ENCODE results near the gene PIAS3.

The PIAS3 gene

GRCh38 chr1:145858901-145859490 is at the start of gene PIAS3:
Gene PIAS3, minus strand, starts transcription at chr1:145859081. Its CDS starts 91 bp downstream, at chr1:145858990.
- peak; percentile 97 for DNase-seq (ENCODE audit: low read depth)

- DNase-seq (ENCODE audit: low read depth) = no peak
Observed at GRCh38 chr1:145908653-145909052, 49.8 kb upstream of the PIAS3 start.

GRCh38 chr1:145906954-145907753 is 48.3 kb upstream of the PIAS3 start:
- DNase-seq (ENCODE audit: low read depth) = peak; percentile 53

- no peak for DNase-seq (ENCODE audit: low read depth)
Observed at GRCh38 chr1:145901312-145902021, 42.6 kb upstream of the PIAS3 start.

- DNase-seq (ENCODE audit: low read depth) = no peak
Observed at GRCh38 chr1:145898756-145899155, 39.9 kb upstream of the PIAS3 start.

GRCh38 chr1:145897969-145898368 is 39.1 kb upstream of the PIAS3 start:
- no peak for DNase-seq (ENCODE audit: low read depth)

GRCh38 chr1:145895471-145895870 is 36.6 kb upstream of the PIAS3 start:
- no peak for DNase-seq (ENCODE audit: low read depth)

GRCh38 chr1:145893306-145894055 is 34.6 kb upstream of the PIAS3 start:
- DNase-seq (ENCODE audit: low read depth) = no peak

GRCh38 chr1:145892486-145893087 is 33.7 kb upstream of the PIAS3 start:
- DNase-seq (ENCODE audit: low read depth) = no peak

GRCh38 chr1:145891587-145892485 is 33.0 kb upstream of the PIAS3 start:
- peak; percentile 98 for DNase-seq (ENCODE audit: low read depth)

GRCh38 chr1:145891143-145891542 is 32.3 kb upstream of the PIAS3 start:
- no peak for DNase-seq (ENCODE audit: low read depth)

GRCh38 chr1:145889722-145890121 is 30.8 kb upstream of the PIAS3 start:
- DNase-seq (ENCODE audit: low read depth) = no peak

- DNase-seq (ENCODE audit: low read depth) = no peak
Observed at GRCh38 chr1:145887631-145888030, 28.8 kb upstream of the PIAS3 start.

- DNase-seq (ENCODE audit: low read depth) = no peak
Observed at GRCh38 chr1:145886816-145887215, 27.9 kb upstream of the PIAS3 start.

GRCh38 chr1:145886390-145886789 is 27.5 kb upstream of the PIAS3 start:
- DNase-seq (ENCODE audit: low read depth) = no peak

- peak; percentile 37 for DNase-seq (ENCODE audit: low read depth)
Observed at GRCh38 chr1:145885738-145886287, 26.9 kb upstream of the PIAS3 start, which contains the start of gene ANKRD35. Gene ANKRD35, minus strand, starts transcription at chr1:145885866. Its CDS starts 108 bp downstream, at chr1:145885758.

- DNase-seq (ENCODE audit: low read depth) = peak; percentile 52
Observed at GRCh38 chr1:145884675-145885074, 25.8 kb upstream of the PIAS3 start.

GRCh38 chr1:145879775-145880174 is 20.9 kb upstream of the PIAS3 start:
- no peak for DNase-seq (ENCODE audit: low read depth)

GRCh38 chr1:145878724-145879123 is 19.8 kb upstream of the PIAS3 start:
- no peak for DNase-seq (ENCODE audit: low read depth)

GRCh38 chr1:145877923-145878486 is 19.1 kb upstream of the PIAS3 start:
- DNase-seq (ENCODE audit: low read depth) = no peak

All from fibroblast of gingiva (primary cell).